HG03575 (cell line): ENCODE results near the gene OMA1.

Source experiments
- ATAC-seq: cut with Tn5 transposase; IDR thresholded peaks from one replicate; pipeline ENCODE4 v1.9.1; 2021; ENCODE audit not compliant: unreplicated experiment, insufficient number of reproducible peaks, low FRiP score; ENCODE audit errors: extremely low read depth

The OMA1 gene

DNA sequence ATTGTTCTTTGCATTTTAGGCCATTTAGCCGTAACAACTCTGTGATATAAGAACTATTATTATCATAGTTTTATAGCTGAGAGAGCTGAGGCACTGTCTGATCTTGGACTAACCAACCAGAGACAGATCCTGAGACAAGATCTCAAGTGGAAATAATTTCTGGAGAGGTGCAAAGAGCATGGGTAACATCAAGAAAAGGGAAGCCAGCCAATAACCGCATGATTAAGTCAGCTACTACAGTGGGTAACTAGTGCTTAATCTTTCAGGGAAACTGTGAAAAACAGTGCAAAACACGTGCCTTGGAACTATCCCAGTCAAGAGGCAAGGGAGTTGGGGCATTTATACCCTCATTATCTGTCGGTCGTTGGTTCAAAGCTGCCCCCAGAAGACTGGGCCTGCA is 105.8 kb downstream of the OMA1 start:
- ATAC-seq, result no peak

DNA sequence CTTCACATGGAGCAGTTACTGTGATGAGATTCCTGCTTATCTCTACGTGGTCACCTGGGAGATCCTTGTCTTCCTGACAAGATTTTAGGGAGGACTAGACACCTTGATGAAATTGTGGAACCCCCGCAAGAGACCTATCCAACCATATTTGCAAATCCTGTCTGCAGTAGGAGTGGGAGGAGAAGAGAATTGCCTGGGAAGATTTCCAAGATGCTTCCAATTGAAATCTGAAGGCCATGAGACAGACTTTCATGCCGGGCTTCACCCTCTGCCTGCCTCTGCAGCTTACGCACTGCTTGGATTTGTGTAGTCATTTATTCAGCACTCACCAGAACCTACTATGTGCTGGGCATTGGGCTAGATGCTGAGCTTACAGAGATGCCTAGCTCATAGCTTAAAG is 106.6 kb downstream of the OMA1 start:
- ATAC-seq, result no peak

DNA sequence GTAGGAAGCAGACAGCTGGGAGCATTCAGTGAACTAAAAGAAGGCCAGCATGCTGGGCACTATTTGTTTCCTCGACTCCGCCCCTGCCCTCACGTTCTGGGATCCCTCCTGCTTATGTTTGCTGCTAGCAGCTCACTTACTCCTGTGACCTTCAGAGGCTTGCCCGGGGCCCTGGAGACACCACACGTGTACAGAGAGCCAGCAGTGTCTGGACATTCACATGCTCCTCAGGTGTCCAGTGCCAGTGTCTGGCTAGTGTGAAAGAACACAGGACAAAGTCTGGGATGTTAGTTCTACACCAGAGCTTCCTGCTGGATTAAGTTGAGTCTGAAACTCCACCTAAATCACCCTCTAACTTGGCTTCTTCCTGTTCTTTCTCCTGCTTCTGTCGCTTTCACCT is 108.1 kb downstream of the OMA1 start:
- ATAC-seq, result no peak

DNA sequence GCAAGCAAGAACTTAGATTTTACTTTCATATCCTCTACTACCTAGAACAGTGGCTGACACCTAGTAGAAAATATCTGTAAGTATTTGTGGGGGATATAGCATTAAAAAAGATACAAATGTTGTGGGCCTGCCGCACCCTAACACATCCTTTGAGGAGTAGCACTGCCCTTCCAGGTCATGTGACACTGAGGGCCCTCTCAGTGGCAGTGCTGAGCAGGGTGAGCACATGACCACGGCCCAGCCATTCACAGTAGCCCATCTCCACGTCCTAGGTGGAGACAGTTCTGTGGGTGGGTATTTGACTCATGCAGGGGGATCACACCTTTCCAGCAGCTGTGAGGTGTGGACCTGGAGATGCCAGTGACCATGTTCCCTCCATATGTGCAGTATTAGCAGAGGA is 108.9 kb downstream of the OMA1 start:
- no peak for ATAC-seq

DNA sequence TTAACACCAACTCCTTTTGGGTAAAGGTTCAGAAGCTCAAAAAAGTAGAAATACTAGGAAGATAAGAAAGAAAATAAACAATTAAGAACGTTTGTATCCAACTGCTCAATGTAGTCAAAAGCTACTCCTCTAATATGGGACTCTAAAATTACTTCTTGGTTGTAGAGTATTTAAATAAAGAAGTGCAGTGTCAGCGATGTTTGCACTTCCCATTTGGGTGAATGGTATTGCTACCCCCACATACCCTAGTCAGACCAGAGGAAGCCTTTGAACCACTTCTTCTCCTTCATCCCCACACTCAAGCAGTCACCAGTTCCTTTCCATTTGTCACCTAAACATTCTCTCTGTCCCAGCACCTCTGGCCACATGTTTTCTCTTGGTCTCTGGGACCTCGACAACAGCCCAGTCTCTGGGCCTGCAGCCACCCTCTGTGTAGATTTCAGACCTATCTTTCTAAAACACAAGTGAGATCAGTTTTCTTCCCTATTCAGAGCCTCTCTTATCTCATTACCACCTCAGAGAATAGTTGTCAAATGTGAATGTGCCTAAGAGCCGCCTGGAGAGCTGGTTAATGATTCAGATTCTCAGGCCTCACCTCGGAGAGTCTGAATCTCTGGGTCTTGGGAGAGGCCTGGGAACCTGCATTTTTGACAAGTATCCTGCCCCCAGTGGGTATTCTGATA is 109.8 kb downstream of the OMA1 start:
- ATAC-seq, result no peak

DNA sequence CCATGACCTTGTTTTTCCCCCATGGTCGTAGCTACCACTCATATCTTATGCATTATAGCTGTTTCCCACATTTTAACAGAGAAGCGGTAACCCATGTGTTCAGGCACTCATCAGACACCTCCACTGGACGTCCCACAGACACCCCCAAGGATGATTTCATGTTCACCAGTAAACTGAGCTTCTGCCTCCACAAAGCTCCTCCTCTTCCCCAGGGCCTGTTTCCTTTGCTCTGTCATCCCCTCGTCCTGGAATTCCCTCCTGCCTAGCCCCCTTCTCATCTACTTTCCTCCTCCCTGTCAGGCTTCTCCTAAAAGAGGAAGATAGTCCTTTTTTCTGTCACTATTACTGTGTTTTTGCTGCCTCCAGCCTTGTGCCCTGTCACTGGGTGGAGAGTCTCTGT is 111.2 kb downstream of the OMA1 start:
- no peak for ATAC-seq

DNA sequence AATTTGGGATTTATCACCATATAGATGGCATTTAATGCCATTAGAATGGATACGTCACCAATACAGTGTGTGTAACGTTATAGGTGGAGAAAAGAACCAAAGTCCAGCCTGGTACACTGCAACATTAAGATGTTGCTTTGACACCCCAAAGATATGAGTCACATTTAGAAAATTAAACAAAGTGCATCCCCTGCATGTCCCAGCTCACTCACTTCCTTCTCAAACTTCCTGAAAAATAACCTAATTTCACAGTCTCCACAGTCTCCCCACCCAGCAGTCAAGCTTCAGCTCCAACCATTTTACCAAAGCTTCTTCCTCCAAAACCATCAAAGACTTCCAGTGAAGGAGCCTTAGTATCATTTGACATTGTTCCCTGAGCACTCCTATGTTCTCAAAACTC is 111.9 kb downstream of the OMA1 start:
- ATAC-seq, result no peak

DNA sequence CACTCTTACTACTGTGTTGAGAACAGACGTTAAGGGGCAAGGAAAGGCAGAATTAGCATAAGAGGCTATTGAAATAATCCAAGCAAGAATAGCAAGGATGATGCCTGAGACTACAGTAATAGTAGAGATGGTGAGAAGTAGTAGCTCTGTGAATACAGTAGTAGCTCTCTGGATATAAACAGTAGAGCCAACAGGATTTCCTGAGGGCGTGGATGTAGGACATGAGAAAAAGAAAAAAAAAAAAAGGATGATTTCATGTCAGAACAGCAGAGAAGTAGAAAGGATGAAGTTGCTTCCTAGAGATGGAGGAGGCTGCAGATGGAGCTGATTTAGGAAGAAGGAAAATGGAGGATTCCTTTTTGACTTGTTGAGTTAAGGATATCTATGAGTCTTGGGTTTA is 112.3 kb downstream of the OMA1 start:
- ATAC-seq, result no peak

DNA sequence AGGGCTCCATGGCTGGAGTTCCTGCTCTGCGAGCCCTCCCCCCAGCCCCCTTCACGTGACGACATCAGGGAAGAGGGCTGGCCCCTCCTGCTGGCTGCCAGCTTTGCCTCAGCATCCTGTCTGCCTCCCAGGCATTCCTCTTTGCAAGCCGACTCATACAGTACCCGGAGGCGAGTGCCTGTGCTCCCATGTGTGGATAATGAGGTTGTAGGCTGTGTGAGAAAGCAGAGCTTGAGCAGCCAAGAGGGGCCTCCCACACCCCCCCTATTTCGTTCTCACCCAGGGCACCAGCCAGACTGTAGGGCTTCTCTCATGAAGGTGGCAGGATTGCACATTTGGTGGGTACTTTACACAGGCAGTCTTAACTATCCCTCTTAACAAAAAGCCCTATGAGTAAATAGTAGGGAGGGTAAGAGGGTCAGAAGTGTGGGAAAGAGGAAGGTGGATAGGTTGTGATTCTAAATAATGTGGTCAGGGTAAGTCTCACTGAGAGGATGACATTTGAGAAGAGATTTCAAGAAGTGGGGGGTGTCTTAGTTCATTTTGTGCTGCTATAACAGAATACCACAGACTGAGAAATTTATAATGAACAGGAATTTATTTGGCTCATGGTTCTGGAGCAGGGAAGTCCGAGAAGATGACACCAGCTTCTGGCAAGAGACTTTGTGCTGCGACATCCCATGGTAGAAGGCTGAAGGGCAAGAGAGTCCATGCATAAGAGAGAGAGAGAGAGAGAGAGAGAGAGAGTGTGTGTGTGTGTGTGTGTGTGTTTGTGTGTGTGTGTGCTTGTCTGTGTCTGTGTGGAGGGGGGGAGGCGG is 113.5 kb downstream of the OMA1 start:
- ATAC-seq, result no peak

DNA sequence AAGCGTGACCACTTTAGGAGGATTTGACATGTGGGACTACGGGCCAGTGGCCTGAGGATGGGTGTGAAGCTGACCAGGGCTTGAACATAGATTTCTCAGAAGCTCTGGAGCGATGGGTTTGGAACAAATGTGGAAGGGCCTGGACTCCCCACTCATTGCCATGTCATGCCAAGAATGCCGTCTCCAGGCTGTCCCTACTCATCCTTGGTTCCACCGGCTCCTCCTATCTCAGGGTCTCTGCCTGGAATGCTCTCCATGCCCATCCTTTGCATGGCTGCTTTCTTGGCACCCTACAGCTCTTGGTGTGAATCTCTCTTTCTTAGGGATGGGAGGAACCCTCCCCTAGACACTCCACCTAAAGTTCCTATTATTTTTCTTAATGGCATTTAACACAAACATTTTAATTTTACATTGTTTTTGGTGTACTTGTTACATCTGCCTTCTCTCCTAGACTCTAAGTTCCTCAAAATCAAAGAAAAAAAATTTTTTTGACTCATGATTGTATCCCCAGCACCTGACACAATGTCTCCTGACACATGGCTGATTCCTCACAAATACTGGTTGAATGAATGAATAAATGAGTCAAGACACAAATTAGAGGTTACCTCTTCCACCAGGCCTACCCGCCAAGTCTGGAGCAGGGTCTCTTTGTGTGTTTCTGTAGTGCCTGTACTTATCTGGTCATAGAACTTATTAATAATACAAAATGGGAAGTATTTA is 114.5 kb downstream of the OMA1 start:
- ATAC-seq, result no peak
